Heart left ventricle (tissue), 16 donors: ENCODE measurements around the gene PAN3. TPM values are rescaled to one million over a fixed set of nuclear protein-coding genes. Genes with fewer than 3 reads are reported as not detected.
A peak's percentile ranks its signal among the peaks of the same experiment; 100 is the strongest.

Experiments
- ATAC-seq, 4 donors: fragments of 200-7000 bp; cut with Tn5 transposase; one replicate each; pipeline ENCODE4 v1.9.1; 2020 to 2022; ENCODE audit warnings: moderate library complexity in 4 of 4, mild to moderate bottlenecking in 3 of 4, moderate number of reproducible peaks in 1 of 4
- DNase-seq, 5 donors: peaks; one replicate each; pipeline ENCODE4 v3.0.0-alpha.2; 2020
- H3K27ac ChIP-seq, 12 donors: fragments of 200-600 bp; sonication (generic) in 4 of 12; one replicate each; pipeline versions ENCODE4 v1.5.0 to v1.8.0; 2016 to 2022; ENCODE audit warnings: mild to moderate bottlenecking in 2 of 12
- H3K27me3 ChIP-seq, 9 donors: fragments of 200-600 bp; sonication (generic) in 2 of 9; one replicate each; pipeline versions ENCODE4 v1.5.1 to v1.8.0; 2016 to 2022; ENCODE audit warnings: mild to moderate bottlenecking in 3 of 9
- H3K36me3 ChIP-seq, 9 donors: fragments of 200-600 bp; sonication (generic) in 2 of 9; one replicate each; pipeline versions ENCODE4 v1.5.0 to v1.8.0; 2018 to 2022; ENCODE audit warnings: mild to moderate bottlenecking in 2 of 9
- H3K4me1 ChIP-seq, 12 donors: fragments of 200-600 bp; sonication (generic) in 4 of 12; one replicate each; pipeline versions ENCODE4 v1.5.0 to v1.8.0; 2016 to 2022; ENCODE audit warnings: mild to moderate bottlenecking in 3 of 12
- H3K4me3 ChIP-seq, 12 donors: fragments of 200-600 bp; sonication (generic) in 4 of 12; one replicate each; pipeline versions ENCODE4 v1.5.0 to v1.8.0; 2017 to 2022; ENCODE audit warnings: mild to moderate bottlenecking in 9 of 12, moderate library complexity in 4 of 12
- H3K9me3 ChIP-seq, 12 donors: fragments of 200-600 bp; sonication (generic) in 4 of 12; one replicate each; pipeline versions ENCODE4 v1.5.0 to v1.8.0; 2016 to 2022; ENCODE audit warnings: mild to moderate bottlenecking in 1 of 12
- POLR2A ChIP-seq, 2 donors: fragments of 450-650 bp; IDR thresholded peaks; one replicate each; pipeline ENCODE4 v1.6.1; 2017; ENCODE audit warnings: antibody characterized with exemption in 2 of 2, mild to moderate bottlenecking in 2 of 2, moderate library complexity in 2 of 2
- WGBS, 4 donors: extraction: QIAGEN DNeasy Blood & Tissue Kit in 2 of 4; methylation state at CpG; one replicate each; pipeline versions ENCODE4 v1.1.5 to v1.1.7; 2013 to 2018; 5-methylcytosine and 5-hydroxymethylcytosine counted together
- intact Hi-C, 10 donors: fragments of 100-400 bp; cut with DNase I; formaldehyde crosslinking; loops; one replicate each; pipeline versions ENCODE4 v1.11.1 to v1.14.2; 2022
- polyA plus RNA-seq, 2 donors: library from polyadenylated mRNA; stranded (reverse); fragments of 200-250 nt; gene quantifications; one replicate each; pipeline ENCODE4 v1.2.3, GENCODE V29; 2013
- total RNA-seq, 9 donors: library from RNA; depleted of rRNA in 2 of 9; stranded (reverse); fragments of >200 nt in 2 of 9; fragmentation: NEBNext Ultra II Directional in 3 of 9; extraction: Animal tissue kit (Norgen Biotek cat#: 25700) in 3 of 9; gene quantifications; one replicate each; pipeline versions ENCODE4 v1.1.0 to v1.2.4, GENCODE V29; 2016 to 2023
- TF ChIP-seq, protein P1 (sequence below), 12 donors: fragments of 200-600 bp; sonication (generic) in 4 of 12; IDR thresholded peaks; one replicate each; pipeline versions ENCODE4 v1.5.0 to v1.8.0; 2018 to 2022; ENCODE audit warnings: antibody characterized with exemption in 12 of 12, mild to moderate bottlenecking in 5 of 12
- donor health status: ischemic (EF 13 %, LVEDD 7.1; RV severe dilation, severe dysfunction).
- donor health status: healthy with polysubstance abuse.
- donor health status: DM: no; HTN: yes; CAD: no.
- donor health status: DM: no; HTN: no; CAD: no.
- donor health status: ischemic (EF 25% LVEDD 6.9; RV normal size, moderate dysfunction).
- donor health status: ischemic (EF 25% LVEDD 5.7; RV mildly dilated, moderate dysfunction).
- donor health status: healthy.
- donor health status: DM: yes; HTN: yes; CAD: no.
- donor health status: ischemic (EF 35%, LVEDD 5.7; RV mildly dilated, moderate dysfunction).
- donor health status: nonischemic (EF 11% LVEDD 7.7; RV severe dilation, severe dysfunction).
- donor health status: DM: yes; HTN: yes; CAD: no.
- donor health status: PGD.
- donor health status: ischemic (EF 29% LVEDD 5.4; RV normal size, mild dysfunction).
- donor health status: nonischemic (EF 23%, LVEDD 6.1; RV moderate dilation, normal function).

Gene PAN3
- total and polyA plus RNA-seq, 11 donors: 4.1 to 18.8 (median 9.2) TPM

DNA sequence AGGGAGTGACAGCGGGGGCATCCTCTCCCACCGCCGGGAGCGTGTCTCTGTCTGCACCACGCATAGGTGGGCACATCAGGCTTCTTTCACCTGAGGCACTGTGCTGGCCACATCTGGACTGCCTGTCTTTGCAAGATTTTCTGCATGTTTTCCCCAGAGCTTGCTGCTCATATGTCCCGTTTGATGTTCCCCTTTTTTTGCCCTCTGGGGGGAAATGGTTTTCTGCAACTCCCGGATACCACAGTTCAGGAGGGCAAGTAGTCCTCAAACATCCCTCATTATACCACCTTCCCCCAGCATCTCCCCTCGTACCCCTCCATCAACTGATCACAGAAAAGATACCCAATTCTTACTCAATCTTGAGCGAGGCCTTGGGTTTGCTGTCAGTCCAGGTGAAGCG is 168.0 kb downstream of the PAN3 start:
- intact Hi-C loops: no loop called here
- Histone ChIP-seq H3K4me1 (no peaks in the 10 kb centered on the region), H3K9me3 (no peaks in the 10 kb centered on the region), H3K36me3 (peaks cover 0 to 85% (median 28%) of the 10 kb centered on the region in 9 donors), H3K27me3 (no peaks in the 10 kb centered on the region), H3K27ac (no peak overlapping the region), H3K4me3 (no peak overlapping the region)
- ATAC-seq (no peak), DNase-seq (no peak)
- TF ChIP-seq POLR2A (IDR thresholded peaks at IDR 0.05): no peak
- TF ChIP-seq, protein P1, sequence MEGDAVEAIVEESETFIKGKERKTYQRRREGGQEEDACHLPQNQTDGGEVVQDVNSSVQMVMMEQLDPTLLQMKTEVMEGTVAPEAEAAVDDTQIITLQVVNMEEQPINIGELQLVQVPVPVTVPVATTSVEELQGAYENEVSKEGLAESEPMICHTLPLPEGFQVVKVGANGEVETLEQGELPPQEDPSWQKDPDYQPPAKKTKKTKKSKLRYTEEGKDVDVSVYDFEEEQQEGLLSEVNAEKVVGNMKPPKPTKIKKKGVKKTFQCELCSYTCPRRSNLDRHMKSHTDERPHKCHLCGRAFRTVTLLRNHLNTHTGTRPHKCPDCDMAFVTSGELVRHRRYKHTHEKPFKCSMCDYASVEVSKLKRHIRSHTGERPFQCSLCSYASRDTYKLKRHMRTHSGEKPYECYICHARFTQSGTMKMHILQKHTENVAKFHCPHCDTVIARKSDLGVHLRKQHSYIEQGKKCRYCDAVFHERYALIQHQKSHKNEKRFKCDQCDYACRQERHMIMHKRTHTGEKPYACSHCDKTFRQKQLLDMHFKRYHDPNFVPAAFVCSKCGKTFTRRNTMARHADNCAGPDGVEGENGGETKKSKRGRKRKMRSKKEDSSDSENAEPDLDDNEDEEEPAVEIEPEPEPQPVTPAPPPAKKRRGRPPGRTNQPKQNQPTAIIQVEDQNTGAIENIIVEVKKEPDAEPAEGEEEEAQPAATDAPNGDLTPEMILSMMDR (IDR thresholded peaks at IDR 0.05): no peak
- WGBS, 4 donors: 90 to 96% (median 93%) methylated on average over 5 to 10 of the region's 10 CpGs

DNA sequence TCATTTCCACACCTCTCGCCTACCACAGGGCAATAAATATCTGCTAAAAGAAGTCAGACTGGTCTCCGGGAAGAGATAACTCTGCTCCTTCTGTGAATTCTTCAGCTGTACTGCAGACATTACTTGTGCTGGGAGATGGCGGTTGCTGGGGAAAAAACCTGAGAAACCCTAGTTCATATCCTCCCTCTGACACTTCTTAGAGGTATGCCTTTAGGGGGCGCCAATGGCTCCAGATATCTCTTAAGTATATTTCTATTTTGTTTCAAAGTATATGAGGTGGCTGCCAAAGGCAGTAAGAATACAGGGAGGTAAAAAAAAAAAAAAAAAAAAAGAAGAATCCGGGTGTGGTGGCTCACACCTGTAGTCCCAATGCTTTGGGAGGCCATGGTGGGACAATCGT is 175.2 kb downstream of the PAN3 start:
- WGBS, 4 donors: 82 to 90% (median 82%) methylated on average over 6 of the region's 6 CpGs
- TF ChIP-seq, protein P1 (IDR thresholded peaks at IDR 0.05): peak in 6 of 12 donors; percentile 10 to 40 (median 21)
- no peak for TF ChIP-seq POLR2A (IDR thresholded peaks at IDR 0.05)
- intact Hi-C loops: loop anchor here in 1 of 10 donors (10.0 kb wide), 1 partner anchor 481 kb away; no protein-coding TSS in a partner anchor
- ATAC-seq (no peak), DNase-seq (no peak)
- Histone ChIP-seq H3K4me3 (no peak overlapping the region), H3K4me1 (peaks cover 0 to 16% (median 0%) of the 10 kb centered on the region in 12 donors), H3K9me3 (no peaks in the 10 kb centered on the region), H3K27ac (no peak overlapping the region), H3K27me3 (no peaks in the 10 kb centered on the region), H3K36me3 (peaks cover 0 to 62% (median 8%) of the 10 kb centered on the region in 9 donors)

DNA sequence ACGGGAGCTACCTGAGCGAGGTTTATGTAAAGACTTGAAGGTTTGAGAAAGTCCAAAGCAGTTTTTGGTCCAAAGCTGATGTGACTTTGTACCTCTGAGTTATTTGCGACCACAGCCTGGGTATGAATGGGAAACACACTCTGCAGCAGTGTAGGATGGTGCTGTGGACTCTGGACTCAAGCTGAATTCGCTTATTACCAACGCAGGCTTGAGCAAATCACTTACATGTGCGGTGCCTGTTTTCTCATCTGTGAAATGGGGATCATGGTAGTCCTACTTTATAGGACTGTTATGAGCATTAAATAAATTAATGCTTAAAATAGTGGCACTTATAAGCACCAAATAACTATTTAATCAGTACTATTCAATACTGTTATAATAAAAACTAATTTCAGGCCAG is 176.5 kb downstream of the PAN3 start:
- 92 to 98% (median 96%) methylated on average over 6 of the region's 6 CpGs for WGBS, 4 donors
- intact Hi-C loops: loop anchor here in 1 of 10 donors (10.0 kb wide), 1 partner anchor 480 kb away; no protein-coding TSS in a partner anchor

DNA sequence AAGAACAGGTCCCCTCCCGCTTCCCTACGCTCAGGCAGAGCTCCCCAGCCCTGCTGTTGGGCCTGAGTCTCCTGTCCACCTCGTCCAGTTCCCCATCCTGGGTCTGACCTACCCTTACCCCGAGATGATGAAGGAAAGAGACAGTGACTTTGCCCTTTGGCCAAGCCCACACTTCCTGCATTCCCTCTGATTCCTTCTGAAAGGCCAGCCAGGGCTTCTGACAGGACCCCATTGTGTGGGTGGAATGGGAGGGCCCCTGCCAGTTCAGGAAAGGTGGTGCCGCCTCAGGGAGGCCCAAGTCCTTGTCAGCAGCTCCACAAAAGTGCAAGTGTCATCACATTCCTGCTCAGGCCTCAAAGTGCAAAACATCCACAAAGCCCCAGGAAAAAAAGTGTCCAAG is 177.8 kb downstream of the PAN3 start:
- 51 to 69% (median 65%) methylated on average over 5 of the region's 5 CpGs for WGBS, 4 donors
- H3K27ac ChIP-seq: peak overlapping the region in 2 of 12 donors; percentile 7 to 24
- H3K4me3 ChIP-seq: no peak overlapping the region
- intact Hi-C loops: loop anchor here in 1 of 10 donors (10.0 kb wide), 1 partner anchor 479 kb away; no protein-coding TSS in a partner anchor
- peaks cover 0 to 22% (median 5%) of the 10 kb centered on the region in 12 donors for H3K4me1 ChIP-seq
- TF ChIP-seq, protein P1 (IDR thresholded peaks at IDR 0.05): no peak
- TF ChIP-seq POLR2A (IDR thresholded peaks at IDR 0.05): no peak
- H3K9me3 ChIP-seq: no peaks in the 10 kb centered on the region
- ATAC-seq (peak in 3 of 4 donors; percentile 23 to 51 (median 48)), DNase-seq (peak in 1 of 5 donors; percentile 30)
- peaks cover 0 to 63% (median 9%) of the 10 kb centered on the region in 9 donors for H3K36me3 ChIP-seq
- H3K27me3 ChIP-seq: no peaks in the 10 kb centered on the region

More for the DNA sequence above, 176.5 kb downstream of the PAN3 start:
- H3K36me3 ChIP-seq: peaks cover 0 to 66% (median 9%) of the 10 kb centered on the region in 9 donors
- no peak overlapping the region for H3K4me3 ChIP-seq
- no peaks in the 10 kb centered on the region for H3K27me3 ChIP-seq
- TF ChIP-seq POLR2A (IDR thresholded peaks at IDR 0.05): no peak
- TF ChIP-seq, protein P1 (IDR thresholded peaks at IDR 0.05): no peak
- no peaks in the 10 kb centered on the region for H3K9me3 ChIP-seq
- no peak overlapping the region for H3K27ac ChIP-seq
- H3K4me1 ChIP-seq: peaks cover 0 to 16% (median 0%) of the 10 kb centered on the region in 12 donors
- DNase-seq (no peak), ATAC-seq (no peak)
